HepG2 (cell line): ENCODE data around the gene TEX14. TPM values are rescaled to one million over a fixed set of nuclear protein-coding genes. Genes with fewer than 3 reads are reported as not detected.

ENCODE experiments used
- ATAC-seq: fragments of 200-7000 bp; cut with Tn5 transposase; 3 replicates; pipeline ENCODE4 v1.9.1; 2020; ENCODE audit warnings: mild to moderate bottlenecking, moderate library complexity
- BruUV-seq: library from RNA; stranded (reverse); fragments of 400-500 nt; replicated peaks from 2 replicates; lab custom pipeline; 2021; lab: Mats Ljungman, UMichigan
- CTCF ChIA-PET: fragments of 300-600 bp; formaldehyde crosslinking; extraction: SDS; loops from one replicate; lab custom pipeline; 2021; ENCODE audit warnings: low total read pairs, inconsistent platforms, low intra/inter-chr PET ratio; lab: Yijun Ruan, JAX
- POLR2A ChIA-PET: fragments of 350-600 bp; sonication (Branson Sonifier 250); formaldehyde crosslinking; loops from one replicate; lab custom pipeline; 2020; ENCODE audit warnings: antibody characterized with exemption, inconsistent platforms; lab: Yijun Ruan, JAX
- DNase-seq: peaks from one replicate; pipeline ENCODE4 v3.0.0-alpha.2; 2015; ENCODE audit warnings: low spot score
- FAIRE-seq: peaks from 3 replicates; lab custom pipeline; 2011; peaks lifted over from hg19 to GRCh38; lab: Jason Lieb, UNC
- H2AFZ ChIP-seq: one replicate; pipeline ENCODE4 v1.6.1; 2011; ENCODE audit warnings: low read length, inconsistent platforms
- H3K27ac ChIP-seq: fragments of 300-600 bp; 3 replicates; pipeline ENCODE4 v1.8.0; 2011; ENCODE audit warnings: mixed run types, mild to moderate bottlenecking, mixed read lengths, low read length, inconsistent platforms; ENCODE audit not compliant: insufficient read depth; ENCODE audit errors: extremely low read length
- H3K27me3 ChIP-seq, 2 experiments: fragments of 200-600 bp in 1 of 2; 2 replicates in 1 of 2; 3 replicates in 1 of 2; pipeline versions ENCODE4 v1.6.0 to v1.8.0; 2011; ENCODE audit warnings: low read length in 2 of 2, mild to moderate bottlenecking in 2 of 2, moderate library complexity in 2 of 2, inconsistent platforms in 1 of 2; ENCODE audit not compliant: insufficient read depth in 2 of 2, control insufficient read depth in 1 of 2
- H3K36me3 ChIP-seq, 2 experiments: fragments of 200-600 bp in 1 of 2; replicated peaks in 1 of 2; 2 replicates in 1 of 2; 3 replicates in 1 of 2; pipeline versions ENCODE4 v1.5.1 to v1.8.0; 2011; ENCODE audit warnings: low read length in 2 of 2, inconsistent platforms in 1 of 2; ENCODE audit not compliant: insufficient read depth in 2 of 2, control insufficient read depth in 1 of 2
- H3K4me1 ChIP-seq: 2 replicates; pipeline ENCODE4 v1.5.1; 2012; ENCODE audit warnings: low read length, inconsistent platforms; ENCODE audit not compliant: insufficient read depth
- H3K4me2 ChIP-seq: 2 replicates; pipeline ENCODE4 v1.6.0; 2011; ENCODE audit warnings: low read depth, low read length, inconsistent platforms
- H3K4me3 ChIP-seq, 3 experiments: fragments of 200-600 bp in 1 of 3; sonication (generic), shearing (Covaris generic) in 1 of 3; replicated peaks in 1 of 3; 2 replicates each; pipeline ENCODE4 v1.5.1; 2011 to 2016; ENCODE audit warnings: low read length in 3 of 3, inconsistent platforms in 2 of 3, low read depth in 2 of 3, mild to moderate bottlenecking in 2 of 3, control low read depth in 1 of 3, mixed read lengths in 1 of 3; ENCODE audit not compliant: insufficient read depth in 1 of 3
- H3K79me2 ChIP-seq: one replicate; pipeline ENCODE4 v1.6.1; 2011; ENCODE audit warnings: low read length, inconsistent platforms; ENCODE audit not compliant: insufficient read depth
- H3K9ac ChIP-seq: 2 replicates; pipeline ENCODE4 v1.6.0; 2011; ENCODE audit warnings: mild to moderate bottlenecking, low read depth, low read length, inconsistent platforms; ENCODE audit not compliant: insufficient read depth
- H3K9me3 ChIP-seq: 2 replicates; pipeline ENCODE4 v1.5.1; 2012; ENCODE audit warnings: mild to moderate bottlenecking, low read length
- H4K20me1 ChIP-seq: 2 replicates; pipeline ENCODE4 v1.6.0; 2011; ENCODE audit warnings: inconsistent platforms, mild to moderate bottlenecking, low read length, moderate library complexity; ENCODE audit not compliant: insufficient read depth
- HCFC1 ChIP-seq: fragments of 150-350 bp; IDR thresholded peaks from 2 replicates; pipeline ENCODE4 v1.6.1; 2014; ENCODE audit warnings: low read depth, low read length
- JUND ChIP-seq: sonication (generic); formaldehyde crosslinking; IDR thresholded peaks from 2 replicates; pipeline ENCODE4 v1.8.0; 2022; ENCODE audit warnings: mild to moderate bottlenecking, missing genetic modification reagents
- ZBTB21 ChIP-seq: sonication (generic); formaldehyde crosslinking; IDR thresholded peaks from 2 replicates; pipeline ENCODE4 v1.4.0; 2020; ENCODE audit warnings: missing genetic modification reagents
- ZNF18 ChIP-seq: sonication (generic); formaldehyde crosslinking; IDR thresholded peaks from 2 replicates; pipeline ENCODE4 v1.8.0; 2022; ENCODE audit warnings: mild to moderate bottlenecking, missing genetic modification reagents; ENCODE audit not compliant: insufficient replicate concordance
- ZNF510 ChIP-seq: sonication (generic); formaldehyde crosslinking; IDR thresholded peaks from 2 replicates; pipeline ENCODE4 v1.4.0; 2020; ENCODE audit warnings: low read depth, mild to moderate bottlenecking, missing genetic modification reagents
- ZNF558 ChIP-seq: sonication (generic); formaldehyde crosslinking; IDR thresholded peaks from 2 replicates; pipeline ENCODE4 v1.9.0; 2022; ENCODE audit warnings: mild to moderate bottlenecking, missing genetic modification reagents, borderline replicate concordance
- WGBS: methylation state at CpG from one replicate; pipeline ENCODE4 v1.1.6; 2017; ENCODE audit warnings: low lambda C conversion rate; 5-methylcytosine and 5-hydroxymethylcytosine counted together
- in situ Hi-C: cut with HindIII; loops from 2 replicates; pipeline ENCODE4 v1.10.0; 2017; ENCODE audit warnings: low pct_unique_long_range_greater_than_20kb; ENCODE audit not compliant: extremely low pct_ligation_motif_present
- intact Hi-C: fragments of 100-400 bp; cut with micrococcal nuclease; formaldehyde crosslinking; loops from one replicate; pipeline ENCODE4 v1.10.0; 2022; ENCODE audit not compliant: unreplicated experiment
- polyA plus RNA-seq, 8 experiments: library from polyadenylated mRNA; depleted of rRNA in 3 of 8; stranded (reverse) in 7 of 8; unstranded in 1 of 8; fragments of >200 nt; fragmentation: Illumina TruSeq in 4 of 8; extraction: Trizol in 4 of 8; gene quantifications; 2 replicates each; pipeline versions ENCODE4 v1.2.1 to v1.2.3, GENCODE V29; 2011 to 2016; ENCODE audit warnings: low read depth in 4 of 8, missing spikeins in 1 of 8, mixed read lengths in 1 of 8; ENCODE audit not compliant: insufficient read depth in 1 of 8
- total RNA-seq, 5 experiments: library from RNA; depleted of rRNA; stranded (reverse); fragments of >200 nt; fragmentation: Illumina TruSeq; extraction: Trizol; gene quantifications; 2 replicates each; pipeline ENCODE4 v1.2.3, GENCODE V29; 2016; ENCODE audit warnings: low read depth in 1 of 5
- TF ChIP-seq, protein P1 (sequence below): sonication (generic); formaldehyde crosslinking; IDR thresholded peaks from 2 replicates; pipeline ENCODE4 v1.5.0; 2020; ENCODE audit warnings: mild to moderate bottlenecking, missing genetic modification reagents
- TF ChIP-seq, protein P2 (sequence below): sonication (generic); formaldehyde crosslinking; IDR thresholded peaks from 2 replicates; pipeline ENCODE4 v1.5.0; 2020; ENCODE audit warnings: mild to moderate bottlenecking, missing genetic modification reagents, moderate library complexity
- TF ChIP-seq, protein P3 (sequence below): fragments of 450-650 bp; IDR thresholded peaks from 2 replicates; pipeline ENCODE4 v1.6.1; 2016
- TF ChIP-seq, protein P4 (sequence below), 2 experiments: fragments of 450-650 bp in 1 of 2; sonication (generic) in 1 of 2; formaldehyde crosslinking; IDR thresholded peaks; 2 replicates each; pipeline versions ENCODE4 v1.5.0 to v1.8.0; 2020 to 2022; ENCODE audit warnings: mild to moderate bottlenecking in 1 of 2, missing genetic modification reagents in 1 of 2

The TEX14 gene
- total and polyA plus RNA-seq, 2 of the 13 experiments (the other 11 are each of a cell fraction or from before 2014, with no cell fraction given), result 0.04 to 0.07 TPM

DNA sequence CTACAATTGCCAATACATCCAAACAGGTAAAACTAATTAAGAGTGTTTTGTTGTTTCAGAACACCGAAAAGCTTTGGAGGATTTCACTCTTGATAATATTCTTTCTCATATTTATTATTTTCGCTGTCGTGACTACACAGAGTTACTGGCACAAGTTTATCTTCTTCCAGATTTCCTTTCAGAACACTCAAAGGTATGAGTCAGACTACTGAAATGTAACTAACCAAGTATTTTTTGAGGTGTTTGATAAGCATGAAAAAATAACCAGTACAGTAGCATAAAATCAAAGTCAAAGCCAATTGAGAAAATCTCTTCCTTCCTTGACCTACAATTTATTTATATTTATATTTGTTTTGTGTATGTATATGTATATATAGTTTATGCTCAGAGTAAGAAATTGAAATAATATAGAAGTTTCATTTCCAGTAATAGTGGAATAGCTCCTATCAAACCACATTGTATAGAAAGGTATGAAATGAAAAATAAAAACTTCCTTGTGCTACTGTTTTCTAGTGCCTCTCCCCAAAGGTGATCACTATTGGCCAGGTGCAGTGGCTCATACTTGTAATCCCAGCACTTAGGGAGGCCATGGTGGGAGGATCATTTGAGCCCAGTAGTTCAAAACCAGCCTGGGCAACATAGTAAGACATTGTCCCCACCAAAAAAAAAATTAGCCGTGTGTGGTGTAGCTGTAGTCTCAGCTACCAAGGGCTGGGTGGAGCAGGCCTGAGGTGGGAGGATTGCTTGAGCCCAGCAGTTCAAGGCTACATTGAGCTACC is 11.5 kb upstream of the TEX14 start (continued):
- TF ChIP-seq, protein P1, sequence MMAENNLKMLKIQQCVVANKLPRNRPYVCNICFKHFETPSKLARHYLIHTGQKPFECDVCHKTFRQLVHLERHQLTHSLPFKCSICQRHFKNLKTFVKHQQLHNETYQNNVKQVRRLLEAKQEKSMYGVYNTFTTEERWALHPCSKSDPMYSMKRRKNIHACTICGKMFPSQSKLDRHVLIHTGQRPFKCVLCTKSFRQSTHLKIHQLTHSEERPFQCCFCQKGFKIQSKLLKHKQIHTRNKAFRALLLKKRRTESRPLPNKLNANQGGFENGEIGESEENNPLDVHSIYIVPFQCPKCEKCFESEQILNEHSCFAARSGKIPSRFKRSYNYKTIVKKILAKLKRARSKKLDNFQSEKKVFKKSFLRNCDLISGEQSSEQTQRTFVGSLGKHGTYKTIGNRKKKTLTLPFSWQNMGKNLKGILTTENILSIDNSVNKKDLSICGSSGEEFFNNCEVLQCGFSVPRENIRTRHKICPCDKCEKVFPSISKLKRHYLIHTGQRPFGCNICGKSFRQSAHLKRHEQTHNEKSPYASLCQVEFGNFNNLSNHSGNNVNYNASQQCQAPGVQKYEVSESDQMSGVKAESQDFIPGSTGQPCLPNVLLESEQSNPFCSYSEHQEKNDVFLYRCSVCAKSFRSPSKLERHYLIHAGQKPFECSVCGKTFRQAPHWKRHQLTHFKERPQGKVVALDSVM (CRISPR knock-in tag), result no peak
- no peak for TF ChIP-seq JUND (CRISPR knock-in tag)
- no peak for TF ChIP-seq ZNF18
- no peak for TF ChIP-seq ZNF510 (CRISPR knock-in tag)
- TF ChIP-seq ZNF558 (CRISPR knock-in tag), result no peak

- no TSS peak for BruUV-seq
- no peak overlapping the region for H3K4me2 ChIP-seq
- no peak overlapping the region for H3K4me3 ChIP-seq
- H3K27ac ChIP-seq, result no peak overlapping the region
- H4K20me1 ChIP-seq, result no peaks in the 10 kb centered on the region
- TF ChIP-seq, protein P2, sequence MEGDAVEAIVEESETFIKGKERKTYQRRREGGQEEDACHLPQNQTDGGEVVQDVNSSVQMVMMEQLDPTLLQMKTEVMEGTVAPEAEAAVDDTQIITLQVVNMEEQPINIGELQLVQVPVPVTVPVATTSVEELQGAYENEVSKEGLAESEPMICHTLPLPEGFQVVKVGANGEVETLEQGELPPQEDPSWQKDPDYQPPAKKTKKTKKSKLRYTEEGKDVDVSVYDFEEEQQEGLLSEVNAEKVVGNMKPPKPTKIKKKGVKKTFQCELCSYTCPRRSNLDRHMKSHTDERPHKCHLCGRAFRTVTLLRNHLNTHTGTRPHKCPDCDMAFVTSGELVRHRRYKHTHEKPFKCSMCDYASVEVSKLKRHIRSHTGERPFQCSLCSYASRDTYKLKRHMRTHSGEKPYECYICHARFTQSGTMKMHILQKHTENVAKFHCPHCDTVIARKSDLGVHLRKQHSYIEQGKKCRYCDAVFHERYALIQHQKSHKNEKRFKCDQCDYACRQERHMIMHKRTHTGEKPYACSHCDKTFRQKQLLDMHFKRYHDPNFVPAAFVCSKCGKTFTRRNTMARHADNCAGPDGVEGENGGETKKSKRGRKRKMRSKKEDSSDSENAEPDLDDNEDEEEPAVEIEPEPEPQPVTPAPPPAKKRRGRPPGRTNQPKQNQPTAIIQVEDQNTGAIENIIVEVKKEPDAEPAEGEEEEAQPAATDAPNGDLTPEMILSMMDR (CRISPR knock-in tag), result no peak
- TF ChIP-seq, protein P3, sequence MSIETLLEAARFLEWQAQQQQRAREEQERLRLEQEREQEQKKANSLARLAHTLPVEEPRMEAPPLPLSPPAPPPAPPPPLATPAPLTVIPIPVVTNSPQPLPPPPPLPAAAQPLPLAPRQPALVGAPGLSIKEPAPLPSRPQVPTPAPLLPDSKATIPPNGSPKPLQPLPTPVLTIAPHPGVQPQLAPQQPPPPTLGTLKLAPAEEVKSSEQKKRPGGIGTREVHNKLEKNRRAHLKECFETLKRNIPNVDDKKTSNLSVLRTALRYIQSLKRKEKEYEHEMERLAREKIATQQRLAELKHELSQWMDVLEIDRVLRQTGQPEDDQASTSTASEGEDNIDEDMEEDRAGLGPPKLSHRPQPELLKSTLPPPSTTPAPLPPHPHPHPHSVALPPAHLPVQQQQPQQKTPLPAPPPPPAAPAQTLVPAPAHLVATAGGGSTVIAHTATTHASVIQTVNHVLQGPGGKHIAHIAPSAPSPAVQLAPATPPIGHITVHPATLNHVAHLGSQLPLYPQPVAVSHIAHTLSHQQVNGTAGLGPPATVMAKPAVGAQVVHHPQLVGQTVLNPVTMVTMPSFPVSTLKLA, result peak; percentile 76
- TF ChIP-seq ZBTB21 (CRISPR knock-in tag), result no peak
- no peak for TF ChIP-seq HCFC1
- TF ChIP-seq, protein P4, sequence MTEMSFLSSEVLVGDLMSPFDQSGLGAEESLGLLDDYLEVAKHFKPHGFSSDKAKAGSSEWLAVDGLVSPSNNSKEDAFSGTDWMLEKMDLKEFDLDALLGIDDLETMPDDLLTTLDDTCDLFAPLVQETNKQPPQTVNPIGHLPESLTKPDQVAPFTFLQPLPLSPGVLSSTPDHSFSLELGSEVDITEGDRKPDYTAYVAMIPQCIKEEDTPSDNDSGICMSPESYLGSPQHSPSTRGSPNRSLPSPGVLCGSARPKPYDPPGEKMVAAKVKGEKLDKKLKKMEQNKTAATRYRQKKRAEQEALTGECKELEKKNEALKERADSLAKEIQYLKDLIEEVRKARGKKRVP (CRISPR knock-in tag; IDR thresholded peaks at IDR 0.05), result no peak
- H3K4me1 ChIP-seq, result no peaks in the 10 kb centered on the region
- no peak overlapping the region for H3K9ac ChIP-seq
- H3K27me3 ChIP-seq, result no peaks in the 10 kb centered on the region
- ChIA-PET CTCF (no interaction called here), POLR2A (interaction anchor here (1.4 kb wide), 1 partner anchor 71 kb away, joined by 4 read pairs; no protein-coding TSS in a partner anchor)
- in situ Hi-C loops (no loop called here), intact Hi-C loops (no loop called here)
- DNase-seq (no peak), ATAC-seq (no peak), FAIRE-seq (no peak)
- 93% methylated on average over 8 of the region's 8 CpGs for WGBS
- no peaks in the 10 kb centered on the region for H3K9me3 ChIP-seq
- no peaks in the 10 kb centered on the region for H3K79me2 ChIP-seq
- H3K36me3 ChIP-seq, result peaks cover 0 to 5% of the 10 kb centered on the region in 2 experiments
- no peak overlapping the region for H2AFZ ChIP-seq
Observed at GRCh38 chr17:58702708-58703107, 10.9 kb upstream of the TEX14 start.
